AG04450 (cell line): Measurements from ENCODE around the gene TMED1. TPM values are rescaled to one million over a fixed set of nuclear protein-coding genes. Genes with fewer than 3 reads are reported as not detected.

ENCODE experiments used
- CTCF ChIA-PET: fragments of 300-600, 350-600 bp; formaldehyde crosslinking; extraction: SDS; loops from one replicate; lab custom pipeline; 2022; ENCODE audit warnings: antibody characterized with exemption, inconsistent platforms; lab: Charles Lee
- POLR2A ChIA-PET: fragments of 350-600 bp; formaldehyde crosslinking; extraction: SDS; loops from one replicate; lab custom pipeline; 2021; ENCODE audit warnings: antibody characterized with exemption, inconsistent platforms; lab: Yijun Ruan, JAX
- DNase-seq: peaks from one replicate; pipeline ENCODE4 v3.0.0-alpha.2; 2011; ENCODE audit warnings: low read depth, low spot score
- H3K27ac ChIP-seq: one replicate; pipeline ENCODE4 v1.5.1; 2012; ENCODE audit warnings: low read depth, low read length, control low read depth
- H3K27me3 ChIP-seq: one replicate; pipeline ENCODE4 v1.6.0; 2012; ENCODE audit warnings: low read length; ENCODE audit not compliant: control insufficient read depth, insufficient read depth
- H3K4me3 ChIP-seq: 2 replicates; pipeline ENCODE4 v1.5.1; 2011; ENCODE audit warnings: mild to moderate bottlenecking, low read depth, low read length, control low read depth
- H3K9me3 ChIP-seq: 2 replicates; pipeline ENCODE4 v1.5.1; 2012; ENCODE audit warnings: low read length; ENCODE audit not compliant: control insufficient read depth, insufficient read depth
- polyA plus RNA-seq: library from polyadenylated mRNA; depleted of rRNA; stranded (reverse); fragments of >200 nt; gene quantifications from 2 replicates; pipeline ENCODE4 v1.2.3, GENCODE V29; 2011
- TF ChIP-seq, protein P1 (sequence below): IDR thresholded peaks from 2 replicates; pipeline ENCODE4 v1.5.1; 2011; ENCODE audit warnings: low read depth, low read length, control low read depth, inconsistent platforms

TMED1 gene
- polyA plus RNA-seq, 1 experiment = 42.4 TPM

DNA sequence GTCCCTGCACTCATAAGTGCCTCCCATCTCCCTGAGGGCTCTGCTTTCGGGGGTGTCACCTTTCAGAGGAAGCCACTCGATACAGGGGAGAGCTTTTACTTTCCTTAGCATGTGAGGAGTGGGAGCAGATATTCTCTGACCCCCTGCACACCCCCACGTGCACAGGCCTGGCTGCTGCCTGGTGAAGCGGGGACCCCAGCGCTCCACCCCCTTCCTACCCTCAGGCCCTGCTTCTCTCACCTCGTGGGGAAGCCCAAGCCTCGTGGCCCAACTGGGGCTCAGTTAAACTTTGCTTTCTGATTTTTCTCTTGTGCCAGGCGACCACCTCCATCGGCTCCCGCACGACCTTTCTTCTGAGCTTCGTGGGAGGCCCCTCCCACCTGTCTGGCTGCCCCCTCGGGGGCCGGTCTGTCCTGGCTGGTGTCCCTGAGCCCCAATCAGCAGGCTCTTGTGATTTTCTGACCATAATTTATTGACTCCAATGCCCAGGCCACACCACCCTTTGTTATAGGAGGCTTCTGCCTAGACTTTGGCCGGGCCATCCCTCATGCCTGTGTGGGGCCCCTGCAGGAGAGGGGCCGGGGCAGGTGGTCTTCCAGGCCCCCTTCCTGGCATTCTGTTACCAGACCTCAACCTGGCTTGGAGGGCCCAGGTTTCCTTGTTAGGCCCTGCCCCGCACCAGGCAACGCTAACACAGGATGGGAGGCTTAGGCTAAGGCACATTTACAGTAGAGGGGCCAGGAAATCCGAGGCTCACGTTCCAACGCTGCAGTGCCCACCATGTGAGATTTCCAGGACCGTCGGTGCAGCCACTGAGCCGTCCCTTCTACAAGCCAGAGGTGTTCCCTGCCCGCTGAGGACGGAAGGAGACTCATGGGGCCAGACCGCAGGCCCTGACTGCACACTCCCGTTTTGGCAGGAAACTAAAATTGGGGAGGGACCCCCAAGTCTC lies 3.7 kb downstream of the TMED1 start:
- H3K4me3 ChIP-seq = no peak overlapping the region
- peaks cover 12% of the 10 kb centered on the region for H3K9me3 ChIP-seq
- CTCF ChIA-PET = interaction anchor here (1.2 kb wide), 1 partner anchor 26 kb away, joined by 3 read pairs; no protein-coding TSS in a partner anchor
- no peak overlapping the region for H3K27ac ChIP-seq
- H3K27me3 ChIP-seq = no peaks in the 10 kb centered on the region
- DNase-seq = no peak
- TF ChIP-seq, protein P1, sequence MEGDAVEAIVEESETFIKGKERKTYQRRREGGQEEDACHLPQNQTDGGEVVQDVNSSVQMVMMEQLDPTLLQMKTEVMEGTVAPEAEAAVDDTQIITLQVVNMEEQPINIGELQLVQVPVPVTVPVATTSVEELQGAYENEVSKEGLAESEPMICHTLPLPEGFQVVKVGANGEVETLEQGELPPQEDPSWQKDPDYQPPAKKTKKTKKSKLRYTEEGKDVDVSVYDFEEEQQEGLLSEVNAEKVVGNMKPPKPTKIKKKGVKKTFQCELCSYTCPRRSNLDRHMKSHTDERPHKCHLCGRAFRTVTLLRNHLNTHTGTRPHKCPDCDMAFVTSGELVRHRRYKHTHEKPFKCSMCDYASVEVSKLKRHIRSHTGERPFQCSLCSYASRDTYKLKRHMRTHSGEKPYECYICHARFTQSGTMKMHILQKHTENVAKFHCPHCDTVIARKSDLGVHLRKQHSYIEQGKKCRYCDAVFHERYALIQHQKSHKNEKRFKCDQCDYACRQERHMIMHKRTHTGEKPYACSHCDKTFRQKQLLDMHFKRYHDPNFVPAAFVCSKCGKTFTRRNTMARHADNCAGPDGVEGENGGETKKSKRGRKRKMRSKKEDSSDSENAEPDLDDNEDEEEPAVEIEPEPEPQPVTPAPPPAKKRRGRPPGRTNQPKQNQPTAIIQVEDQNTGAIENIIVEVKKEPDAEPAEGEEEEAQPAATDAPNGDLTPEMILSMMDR = no peak
- POLR2A ChIA-PET = no interaction called here

DNA sequence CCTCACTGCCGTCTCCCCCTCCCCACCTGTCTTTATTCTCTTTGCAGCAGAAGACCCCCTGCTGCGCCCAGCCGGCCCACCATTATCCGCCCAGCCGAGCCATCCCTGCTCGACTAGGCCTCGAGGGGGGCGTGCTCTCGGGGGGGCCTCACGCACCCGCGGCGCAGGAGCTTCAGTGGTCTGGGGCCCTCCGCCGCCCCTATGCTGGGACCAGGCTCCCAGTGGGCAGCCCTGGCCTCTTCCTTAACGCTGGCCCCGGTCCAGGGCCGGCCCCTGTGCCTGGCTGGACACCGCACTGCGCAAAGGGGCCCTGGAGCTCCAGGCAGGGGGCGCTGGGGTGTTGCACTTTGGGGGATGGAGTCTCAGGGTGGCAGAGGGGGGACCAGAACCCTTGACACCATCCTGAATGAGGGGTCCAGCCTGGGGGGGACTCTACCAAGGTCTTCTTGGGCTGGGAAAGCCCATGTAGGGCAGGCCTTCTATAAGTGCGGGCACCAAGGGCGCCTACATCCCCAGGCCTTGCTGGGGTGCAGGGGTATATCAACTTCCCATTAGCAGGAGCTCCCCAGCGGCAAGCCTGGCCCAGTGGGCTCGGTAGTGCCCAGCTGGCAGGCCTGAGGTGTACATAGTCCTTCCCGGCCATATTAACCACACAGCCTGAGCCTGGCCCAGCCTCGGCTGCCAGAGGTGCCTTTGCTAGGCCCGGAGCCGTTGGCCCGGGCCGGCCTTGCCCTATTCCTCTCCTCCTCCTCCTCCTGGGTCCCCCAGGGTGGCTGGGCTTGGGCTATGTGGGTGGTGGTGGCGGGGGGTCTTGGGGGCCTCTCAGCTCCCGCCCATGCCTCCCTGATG lies 4.9 kb downstream of the TMED1 start:
- Histone ChIP-seq H3K4me3 (no peak overlapping the region), H3K27ac (no peak overlapping the region), H3K27me3 (no peaks in the 10 kb centered on the region), H3K9me3 (peaks cover 6% of the 10 kb centered on the region; the same call in 1 of the 2 replicates)
- DNase-seq = no peak
- ChIA-PET POLR2A (interaction anchor here (0.6 to 0.9 kb wide), 2 partner anchors 13 to 71 kb away, joined by 3 to 5 read pairs; no protein-coding TSS in a partner anchor), CTCF (interaction anchor here (1.2 to 2.3 kb wide), 2 partner anchors 27 to 33 kb away, joined by 3 to 9 read pairs; no protein-coding TSS in a partner anchor)
- TF ChIP-seq, protein P1 = no peak

DNA sequence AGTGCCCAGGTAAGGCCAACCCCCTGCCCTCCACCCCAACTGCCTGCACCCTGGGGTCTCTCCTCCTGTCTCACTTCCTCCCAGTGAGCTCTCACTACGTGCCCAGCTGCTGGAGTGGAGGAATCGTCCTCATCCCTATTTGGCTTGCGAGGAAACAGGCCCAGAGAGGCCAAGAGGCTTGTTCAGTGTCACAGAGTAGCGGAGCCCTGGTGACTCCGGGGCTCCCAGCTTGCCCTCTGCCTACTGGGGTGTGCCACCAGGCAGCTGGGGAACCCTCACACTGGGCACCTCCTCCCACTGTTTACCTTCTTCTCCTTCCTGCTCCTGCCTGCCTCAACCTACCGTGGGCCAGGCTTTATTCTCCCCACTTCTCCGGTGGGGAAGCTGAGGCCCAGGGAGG lies 5.6 kb downstream of the TMED1 start:
- TF ChIP-seq, protein P1 = no peak
- Histone ChIP-seq H3K9me3 (peaks cover 5% of the 10 kb centered on the region; the same call in 1 of the 2 replicates), H3K4me3 (no peak overlapping the region), H3K27me3 (no peaks in the 10 kb centered on the region), H3K27ac (no peak overlapping the region)
- no peak for DNase-seq
- ChIA-PET POLR2A (interaction anchor here (0.6 to 0.9 kb wide), 2 partner anchors 12 to 71 kb away, joined by 3 to 5 read pairs; no protein-coding TSS in a partner anchor), CTCF (interaction anchor here (2.3 kb wide), 1 partner anchor 34 kb away, joined by 9 read pairs; no protein-coding TSS in a partner anchor)

DNA sequence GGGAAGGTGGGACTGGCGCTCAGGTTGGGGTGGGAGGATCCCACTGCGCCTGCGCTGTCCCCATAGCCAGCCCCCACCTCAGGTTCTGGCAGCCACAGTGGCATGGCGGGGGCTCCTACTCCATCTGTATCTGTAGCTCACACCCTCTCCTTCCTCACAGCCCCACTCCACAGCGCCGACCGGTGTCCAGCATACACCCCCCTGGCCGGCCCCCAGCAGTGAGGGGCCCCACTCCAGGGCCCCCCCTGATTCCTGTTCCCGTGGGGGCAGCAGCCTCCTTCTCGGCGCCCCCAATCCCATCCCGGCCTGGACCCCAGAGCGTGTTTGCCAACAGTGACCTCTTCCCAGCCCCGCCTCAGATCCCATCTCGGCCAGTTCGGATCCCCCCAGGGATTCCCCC lies 6.0 kb downstream of the TMED1 start:
- H3K4me3 ChIP-seq = no peak overlapping the region
- TF ChIP-seq, protein P1 = no peak
- no peaks in the 10 kb centered on the region for H3K27me3 ChIP-seq
- DNase-seq = no peak
- CTCF ChIA-PET = interaction anchor here (0.7 to 2.3 kb wide), 2 partner anchors 9 to 34 kb away, joined by 3 to 9 read pairs; no protein-coding TSS in a partner anchor
- H3K27ac ChIP-seq = no peak overlapping the region
- POLR2A ChIA-PET = interaction anchor here (0.6 to 0.9 kb wide), 2 partner anchors 12 to 72 kb away, joined by 3 to 5 read pairs; no protein-coding TSS in a partner anchor
- H3K9me3 ChIP-seq = peaks cover under 1% of the 10 kb centered on the region; the same call in 1 of the 2 replicates
